ES-I3 (cell line): ENCODE results near the gene PPP1R13L.

Experiments
- H3K36me3 ChIP-seq: 2 replicates; pipeline ENCODE4 v1.6.1; 2013; ENCODE audit warnings: mild to moderate bottlenecking, low read length, control low read depth, moderate library complexity; ENCODE audit not compliant: insufficient read depth
- H3K4me1 ChIP-seq: 2 replicates; pipeline ENCODE4 v1.6.1; 2013; ENCODE audit warnings: mild to moderate bottlenecking, control low read depth, low read length; ENCODE audit not compliant: insufficient read depth
- H3K9ac ChIP-seq: 2 replicates; pipeline ENCODE4 v1.6.1; 2013; ENCODE audit warnings: low read depth, mild to moderate bottlenecking, low read length, moderate library complexity
- H3K9me3 ChIP-seq: 2 replicates; pipeline ENCODE4 v1.6.1; 2013; ENCODE audit warnings: mild to moderate bottlenecking, low read length, moderate library complexity; ENCODE audit not compliant: control insufficient read depth, insufficient read depth

Gene PPP1R13L

DNA sequence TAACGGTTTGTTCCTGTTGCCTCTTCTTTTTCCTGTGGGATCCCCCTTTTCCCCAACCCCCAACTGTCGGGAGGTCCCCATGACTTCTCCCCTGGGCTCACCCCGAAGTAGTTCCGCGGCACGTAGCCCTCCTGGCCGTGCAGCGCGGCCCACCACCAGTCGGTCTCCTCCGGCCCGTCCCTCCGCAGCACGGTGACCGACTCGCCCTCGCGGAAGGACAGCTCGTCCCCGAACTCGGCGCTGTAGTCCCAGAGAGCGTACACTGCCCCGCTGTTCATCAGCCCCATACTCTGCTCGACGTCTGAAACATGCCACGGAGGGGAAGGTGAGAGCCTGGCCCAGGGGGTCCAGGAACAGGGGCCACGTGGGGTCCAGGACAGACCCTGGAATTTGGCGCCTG lies 22.4 kb downstream of the PPP1R13L start:
- Histone ChIP-seq H3K36me3 (no peaks in the 10 kb centered on the region), H3K9ac (no peak overlapping the region)

DNA sequence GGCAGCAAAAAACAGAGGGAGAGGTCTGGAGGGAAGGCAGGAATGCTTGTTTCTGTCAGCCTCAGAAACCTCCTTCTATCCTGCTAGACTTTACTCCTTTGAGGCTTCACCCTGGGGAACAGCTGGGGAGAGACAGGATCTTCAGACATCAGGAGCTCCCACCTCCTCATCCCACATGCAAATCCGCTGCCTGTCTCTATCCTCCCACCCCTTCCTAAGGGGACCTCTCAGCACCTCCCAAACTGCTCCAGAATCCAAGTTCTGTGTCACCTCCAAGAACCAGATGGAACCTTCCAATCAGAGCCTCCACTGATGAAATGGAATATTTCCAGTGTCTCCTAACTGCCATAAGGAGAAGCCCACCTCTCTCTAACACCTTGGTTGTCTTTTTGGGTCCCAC lies 24.8 kb downstream of the PPP1R13L start:
- H3K9ac ChIP-seq = no peak overlapping the region
- H3K9me3 ChIP-seq = no peaks in the 10 kb centered on the region
- H3K36me3 ChIP-seq = no peaks in the 10 kb centered on the region
- peaks cover 4% of the 10 kb centered on the region for H3K4me1 ChIP-seq

More for the DNA sequence above, 22.4 kb downstream of the PPP1R13L start:
- H3K4me1 ChIP-seq = no peaks in the 10 kb centered on the region
- no peaks in the 10 kb centered on the region for H3K9me3 ChIP-seq

DNA sequence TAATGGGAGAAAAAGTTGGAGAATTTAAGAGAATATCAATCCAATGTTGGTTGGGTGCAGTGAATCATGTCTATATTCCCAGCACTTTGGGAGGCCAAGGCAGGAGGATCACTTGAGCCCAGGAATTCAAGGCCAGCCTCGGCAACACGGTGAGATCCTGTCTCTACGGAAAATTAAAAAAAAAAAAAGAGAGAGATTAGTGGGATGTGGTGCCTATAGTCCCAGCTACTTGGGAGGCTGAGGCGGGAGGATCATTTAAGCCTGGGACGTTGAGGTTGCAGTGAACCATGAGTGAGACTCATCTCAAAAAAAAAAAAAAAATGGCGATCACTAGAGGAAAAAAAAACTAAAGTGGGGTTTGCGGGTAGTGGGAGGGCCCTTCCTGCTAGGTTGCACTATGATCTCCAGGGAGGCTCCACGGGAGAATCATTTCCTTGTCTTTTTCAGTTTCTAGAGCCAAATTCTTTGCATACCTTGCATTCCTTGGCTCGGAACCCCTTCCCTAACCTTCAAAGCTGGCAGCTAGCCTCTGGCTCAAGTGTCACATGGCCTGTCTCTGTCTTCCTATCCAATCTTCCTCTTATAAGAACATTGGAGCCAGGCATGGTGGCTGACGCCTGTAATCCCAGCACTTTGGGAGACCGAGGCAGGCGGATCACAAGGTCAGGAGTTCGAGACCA lies 28.7 kb downstream of the PPP1R13L start:
- peaks cover 4% of the 10 kb centered on the region for H3K4me1 ChIP-seq
- no peaks in the 10 kb centered on the region for H3K36me3 ChIP-seq
- 0 out of 2 replicates have a peak overlapping the region, but pooled peaks have one; percentile 2 for H3K9ac ChIP-seq

DNA sequence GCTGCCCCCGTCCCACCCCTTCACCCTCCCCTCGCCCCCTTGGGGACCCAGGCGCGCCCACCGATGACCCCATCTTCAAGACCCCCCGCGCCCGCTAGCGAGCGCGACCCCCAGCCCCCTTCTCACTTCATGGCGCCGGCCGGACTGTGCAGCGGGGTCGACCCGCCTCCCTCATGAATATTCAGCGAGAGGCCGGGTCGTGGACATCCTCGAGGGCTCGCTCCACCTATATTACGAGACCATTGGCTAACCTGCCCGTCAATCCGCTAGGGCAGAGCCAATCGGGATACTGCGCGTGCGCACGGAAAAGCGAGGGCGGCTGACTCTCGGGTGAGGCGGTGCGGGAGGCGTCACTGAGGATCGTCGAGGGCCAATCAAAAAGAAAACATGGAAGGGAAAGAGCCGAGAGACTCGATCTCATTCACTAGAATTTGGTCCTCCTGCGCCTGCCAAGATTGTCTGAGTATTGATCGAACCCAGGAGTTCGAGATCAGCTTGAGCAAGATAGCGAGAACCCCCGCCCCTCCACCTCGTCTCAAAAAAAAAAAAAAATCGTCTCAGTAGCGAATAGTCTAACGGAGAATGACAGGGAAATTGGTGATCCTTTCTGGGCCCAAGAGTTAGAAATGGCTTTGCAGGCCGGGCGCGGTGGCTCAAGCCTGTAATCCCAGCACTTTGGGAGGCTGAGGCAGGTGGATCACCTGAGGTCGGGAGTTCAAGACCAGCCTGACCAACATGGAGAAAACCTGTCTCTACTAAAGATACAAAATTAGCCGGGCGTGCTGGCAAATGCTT lies 34.3 kb downstream of the PPP1R13L start, which contains the start of gene ERCC2:
TSS of gene ERCC2 (minus strand) at position 164 of the 795 bp plus-strand sequence. CDS start at position 131, 33 bp downstream.
- no peaks in the 10 kb centered on the region for H3K4me1 ChIP-seq
- H3K9me3 ChIP-seq = no peaks in the 10 kb centered on the region
- H3K9ac ChIP-seq = peak within 1 kb of the TSS; percentile 85
- no peaks in the 10 kb centered on the region; the same call in none of the 2 replicates for H3K36me3 ChIP-seq

More for the DNA sequence above, 28.7 kb downstream of the PPP1R13L start:
- H3K9me3 ChIP-seq = no peaks in the 10 kb centered on the region

DNA sequence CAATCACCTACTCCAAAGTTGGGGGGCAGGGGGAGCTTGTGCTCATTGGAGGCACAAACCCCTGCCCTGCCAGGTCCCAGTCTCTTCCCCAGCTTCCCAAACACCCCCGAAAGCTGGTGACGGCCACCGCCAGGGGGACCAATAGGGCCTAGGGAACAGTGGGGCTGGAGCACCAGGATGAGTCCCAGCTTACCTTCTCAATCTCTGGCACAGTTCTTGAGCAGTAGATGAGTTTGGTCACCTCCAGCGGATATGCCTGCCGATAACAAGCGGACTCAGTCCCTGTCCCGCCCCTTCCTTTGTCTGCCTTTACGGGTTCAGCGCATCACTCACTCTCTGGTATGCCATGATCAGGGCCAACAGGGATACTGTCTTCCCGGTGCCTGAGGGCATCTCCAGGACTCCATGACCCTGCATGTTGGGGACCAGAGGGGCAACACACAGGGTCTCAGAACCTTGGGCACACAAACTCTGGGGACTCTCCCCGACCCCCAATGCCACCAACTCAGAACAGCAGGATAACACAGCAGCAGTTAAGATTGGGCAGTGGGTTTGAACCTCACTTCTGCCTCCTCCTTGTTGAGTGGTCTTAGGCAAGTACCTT lies 36.0 kb downstream of the PPP1R13L start:
- no peaks in the 10 kb centered on the region for H3K4me1 ChIP-seq
- H3K9me3 ChIP-seq = no peaks in the 10 kb centered on the region
- no peaks in the 10 kb centered on the region; the same call in none of the 2 replicates for H3K36me3 ChIP-seq
- H3K9ac ChIP-seq = no peak overlapping the region

DNA sequence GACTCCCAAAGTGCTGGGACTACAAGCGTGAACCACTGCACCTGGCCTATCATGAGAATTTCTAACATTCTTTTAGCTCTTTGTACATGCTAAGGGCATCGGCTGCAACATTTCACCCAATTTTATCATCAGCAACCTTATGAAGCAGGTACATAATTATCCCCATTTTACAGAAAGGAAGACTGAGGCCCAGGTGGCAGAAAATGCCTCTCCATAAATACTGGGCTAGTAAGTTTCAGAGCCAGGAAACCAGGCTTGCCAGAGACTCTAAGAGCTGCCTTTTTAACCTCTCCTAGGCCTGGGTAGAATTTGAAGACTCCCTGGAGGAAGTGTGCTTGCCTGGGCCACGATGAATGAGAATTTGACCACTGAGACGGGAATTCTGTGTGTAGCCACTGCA lies 36.7 kb downstream of the PPP1R13L start:
- no peaks in the 10 kb centered on the region for H3K4me1 ChIP-seq
- no peaks in the 10 kb centered on the region; the same call in none of the 2 replicates for H3K36me3 ChIP-seq
- no peaks in the 10 kb centered on the region for H3K9me3 ChIP-seq
- H3K9ac ChIP-seq = no peak overlapping the region

DNA sequence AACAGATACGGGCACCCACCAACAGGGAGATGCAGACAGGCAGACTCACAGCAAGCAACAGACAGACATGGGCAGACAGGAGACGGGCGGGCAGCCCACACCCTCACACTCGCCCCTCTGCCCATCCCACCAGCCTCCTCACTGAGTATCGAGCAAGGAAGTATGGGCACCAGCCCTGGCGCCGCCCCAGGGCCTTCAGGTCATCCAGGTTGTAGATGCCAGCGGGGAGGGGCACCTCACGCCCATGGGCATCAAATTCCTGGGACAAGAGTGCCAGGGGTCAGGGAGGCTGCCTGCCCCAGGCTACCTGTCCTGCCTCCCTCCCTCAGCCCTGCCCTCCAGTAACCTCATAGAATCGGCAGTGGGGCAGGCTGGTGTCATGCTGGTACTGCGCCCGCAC lies 40.2 kb downstream of the PPP1R13L start:
- H3K9me3 ChIP-seq = no peaks in the 10 kb centered on the region
- no peak overlapping the region for H3K9ac ChIP-seq
- H3K36me3 ChIP-seq = peaks cover under 1% of the 10 kb centered on the region
- no peaks in the 10 kb centered on the region for H3K4me1 ChIP-seq

DNA sequence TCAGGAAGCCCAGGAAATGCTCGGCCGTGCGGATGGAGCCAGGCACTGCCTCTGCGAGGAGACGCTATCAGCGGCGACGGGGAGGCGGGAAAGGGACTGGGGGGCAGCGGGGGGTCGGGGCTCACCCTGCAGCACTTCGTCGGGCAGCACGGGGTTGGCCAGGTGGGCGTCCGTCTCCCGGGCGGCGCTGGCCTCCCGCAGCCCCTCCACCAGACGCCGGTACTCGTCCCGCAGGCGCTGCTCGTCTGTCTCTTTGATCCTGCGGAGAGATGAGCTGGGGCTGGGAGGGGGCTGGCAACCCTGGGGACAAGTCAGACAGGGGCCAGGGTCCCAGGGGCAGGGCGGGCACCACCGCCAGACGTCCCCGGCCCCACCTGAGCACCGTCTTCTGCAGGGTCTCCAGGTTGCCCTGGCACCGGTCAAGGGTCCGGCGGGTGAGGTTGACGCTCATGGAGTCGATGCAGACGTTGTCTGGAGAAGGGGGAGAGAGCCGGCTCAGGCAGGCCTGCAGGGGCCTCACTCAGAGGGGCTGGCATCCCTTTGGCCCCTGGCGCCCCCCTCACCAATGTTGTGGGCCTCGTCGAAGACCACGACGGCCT lies 40.9 kb downstream of the PPP1R13L start:
- Histone ChIP-seq H3K4me1 (no peaks in the 10 kb centered on the region), H3K36me3 (peaks cover 6% of the 10 kb centered on the region), H3K9ac (no peak overlapping the region), H3K9me3 (no peaks in the 10 kb centered on the region)

DNA sequence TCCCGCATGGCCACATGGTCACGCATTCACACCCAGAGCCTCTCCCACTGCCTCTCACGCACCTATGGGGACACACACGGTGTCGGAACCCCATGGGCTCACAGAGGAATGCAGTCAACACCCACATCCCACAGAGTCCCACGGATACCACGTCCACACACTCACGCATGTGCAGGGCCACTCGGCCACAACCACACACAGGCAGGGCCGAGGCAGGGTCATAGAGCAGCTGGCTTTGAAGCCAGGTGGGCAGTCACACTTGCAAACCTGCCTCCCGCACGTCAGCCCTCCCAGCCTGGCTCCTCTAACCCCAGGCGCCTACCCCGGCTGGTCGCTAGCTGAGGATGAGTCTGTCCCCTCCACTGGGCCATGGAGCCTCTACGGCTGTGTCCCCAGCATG lies 42.6 kb downstream of the PPP1R13L start:
- H3K36me3 ChIP-seq = peaks cover 6% of the 10 kb centered on the region; the same call in 1 of the 2 replicates

DNA sequence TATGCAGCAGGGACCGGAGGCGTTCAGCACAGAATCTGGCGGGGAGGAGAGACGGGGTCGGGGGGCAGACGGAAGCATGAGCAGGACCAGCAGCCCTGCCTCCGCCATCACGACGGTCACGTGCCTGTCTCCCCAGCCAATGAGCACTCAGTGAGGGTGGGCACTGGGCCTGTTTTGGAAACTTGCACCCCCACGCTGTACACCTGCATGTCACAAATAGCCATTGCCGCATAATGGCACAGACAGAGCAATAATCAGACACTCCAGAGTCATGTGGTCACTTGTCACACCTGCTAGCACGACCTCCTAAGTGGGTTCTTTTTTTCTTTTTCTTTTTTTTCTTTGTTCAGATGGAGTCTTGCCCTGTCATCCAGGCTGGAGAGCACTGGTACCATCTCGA lies 43.3 kb downstream of the PPP1R13L start:
- no peaks in the 10 kb centered on the region for H3K9me3 ChIP-seq
- H3K9ac ChIP-seq = no peak overlapping the region
- H3K4me1 ChIP-seq = no peaks in the 10 kb centered on the region
- peaks cover 6% of the 10 kb centered on the region; the same call in 1 of the 2 replicates for H3K36me3 ChIP-seq

More for the DNA sequence above, 42.6 kb downstream of the PPP1R13L start:
- Histone ChIP-seq H3K9me3 (no peaks in the 10 kb centered on the region), H3K9ac (no peak overlapping the region), H3K4me1 (no peaks in the 10 kb centered on the region)

DNA sequence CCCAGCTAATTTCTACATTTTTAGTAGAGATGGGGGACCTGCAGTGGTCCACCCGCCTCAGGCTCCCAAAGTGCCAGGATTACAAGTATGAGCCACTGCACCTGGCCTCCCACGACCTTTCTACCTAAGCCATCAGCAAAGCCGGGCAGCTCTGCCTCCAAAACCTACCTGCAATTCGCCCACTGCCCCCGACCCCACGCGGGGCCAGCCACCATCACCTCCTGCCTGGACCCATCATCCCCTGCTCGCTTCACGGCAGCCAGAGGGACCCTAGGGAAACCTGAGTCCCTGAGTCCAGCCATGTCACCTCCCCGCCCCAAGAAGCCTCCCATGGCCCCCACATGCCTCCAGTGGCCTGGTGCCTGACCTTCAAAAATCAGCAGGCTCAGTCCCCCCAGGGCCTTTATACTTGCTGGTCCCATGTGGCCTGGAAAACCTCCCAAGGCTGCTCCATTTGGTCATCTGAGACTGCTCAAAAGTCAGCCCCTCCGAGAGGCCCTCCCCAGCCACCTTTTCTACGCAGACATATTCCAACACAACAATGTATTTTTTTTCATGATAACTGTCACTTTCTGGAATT lies 46.6 kb downstream of the PPP1R13L start:
- Histone ChIP-seq H3K36me3 (peaks cover 9% of the 10 kb centered on the region; the same call in 1 of the 2 replicates), H3K9me3 (no peaks in the 10 kb centered on the region), H3K9ac (no peak overlapping the region), H3K4me1 (no peaks in the 10 kb centered on the region)

DNA sequence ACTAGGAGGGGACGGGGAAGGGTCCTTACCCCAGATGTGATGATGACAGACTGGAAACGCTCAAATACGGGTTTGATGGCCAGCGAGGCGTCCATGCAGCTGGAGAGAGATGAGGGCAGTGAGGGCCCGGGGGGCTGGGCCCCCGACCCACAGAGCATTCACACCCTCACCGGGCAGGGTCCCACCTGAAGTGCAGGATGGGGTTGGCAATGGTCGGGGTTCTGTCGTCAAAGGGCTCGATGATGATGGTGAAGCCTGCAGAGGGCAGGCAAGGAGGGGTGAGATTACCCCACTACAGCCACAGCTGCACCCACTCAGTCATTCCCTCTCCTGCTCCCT lies 47.5 kb downstream of the PPP1R13L start:
- H3K9ac ChIP-seq = no peak overlapping the region
- H3K36me3 ChIP-seq = peaks cover 11% of the 10 kb centered on the region; the same call in 1 of the 2 replicates
- H3K9me3 ChIP-seq = no peaks in the 10 kb centered on the region

DNA sequence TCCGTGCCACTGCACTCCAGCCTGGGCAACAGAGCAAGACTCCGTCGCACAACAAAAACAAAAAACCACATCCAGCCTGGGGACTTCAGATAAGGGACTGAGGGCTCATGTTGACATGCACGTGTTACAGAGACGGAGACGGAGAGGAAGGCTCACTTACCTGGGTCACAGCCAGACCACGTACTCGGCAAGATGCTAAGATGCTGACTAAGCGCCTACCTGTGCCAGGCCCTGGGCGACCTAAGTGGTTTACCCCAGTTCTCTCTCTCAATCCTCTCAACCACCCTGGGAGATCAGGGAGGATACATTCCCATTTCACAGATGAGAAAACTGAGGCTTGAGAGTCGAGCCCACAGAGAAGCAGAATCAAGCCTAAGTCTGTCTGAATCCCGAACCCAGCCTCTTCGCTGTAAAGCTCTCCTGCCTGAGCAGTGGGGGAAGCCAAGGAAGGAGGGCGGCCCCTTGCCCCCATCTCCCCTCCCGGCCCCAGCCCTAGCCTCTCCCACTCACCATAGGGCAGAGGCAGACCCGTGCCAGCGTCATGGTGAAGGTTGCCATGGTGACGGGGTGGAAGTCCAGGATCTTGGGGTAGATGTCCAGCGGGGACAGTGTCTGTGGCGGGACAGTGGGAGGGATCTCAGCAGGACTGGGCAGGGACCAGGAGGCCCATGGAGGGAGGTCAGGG lies 48.0 kb downstream of the PPP1R13L start:
- H3K9me3 ChIP-seq = no peaks in the 10 kb centered on the region
- no peak overlapping the region for H3K9ac ChIP-seq
- H3K36me3 ChIP-seq = peaks cover 15% of the 10 kb centered on the region; the same call in 1 of the 2 replicates
- H3K4me1 ChIP-seq = no peaks in the 10 kb centered on the region

More for the DNA sequence above, 47.5 kb downstream of the PPP1R13L start:
- H3K4me1 ChIP-seq = no peaks in the 10 kb centered on the region
